Mesenchymal stem cell (in vitro differentiated cells and primary cell): ENCODE results near the gene PRKD2.

Experiments used
- DNase-seq: peaks from one replicate; pipeline ENCODE4 v3.0.0-alpha.2; 2013
- H2AFZ ChIP-seq: one replicate; pipeline ENCODE4 v1.6.1; 2013; ENCODE audit warnings: low read depth, mild to moderate bottlenecking, control low read depth, inconsistent platforms, low read length, moderate library complexity
- H2AK5ac ChIP-seq: 2 replicates; pipeline ENCODE4 v1.6.1; 2013; ENCODE audit warnings: low read length, moderate library complexity, mild to moderate bottlenecking, inconsistent platforms; ENCODE audit not compliant: severe bottlenecking
- H2BK120ac ChIP-seq: one replicate; pipeline ENCODE4 v1.6.1; 2013; ENCODE audit warnings: low read depth, mild to moderate bottlenecking, inconsistent platforms, low read length, moderate library complexity
- H2BK12ac ChIP-seq, 2 experiments: one replicate each; pipeline ENCODE4 v1.6.1; 2013; ENCODE audit warnings: inconsistent platforms in 2 of 2, low read length in 2 of 2, mild to moderate bottlenecking in 2 of 2, moderate library complexity in 2 of 2, control low read depth in 1 of 2
- H2BK15ac ChIP-seq: one replicate; pipeline ENCODE4 v1.6.1; 2013; ENCODE audit warnings: mild to moderate bottlenecking, low read depth, inconsistent platforms; ENCODE audit not compliant: poor library complexity, severe bottlenecking
- H2BK5ac ChIP-seq: 2 replicates; pipeline ENCODE4 v1.6.1; 2013; ENCODE audit warnings: low read depth, mild to moderate bottlenecking, low read length, control low read depth, inconsistent platforms; ENCODE audit not compliant: poor library complexity, severe bottlenecking
- H3K14ac ChIP-seq, 2 experiments: one replicate each; pipeline ENCODE4 v1.6.1; 2013; ENCODE audit warnings: inconsistent platforms in 2 of 2, low read length in 2 of 2, control low read depth in 1 of 2, mild to moderate bottlenecking in 1 of 2, moderate library complexity in 1 of 2
- H3K18ac ChIP-seq, 2 experiments: one replicate each; pipeline ENCODE4 v1.6.1; 2013; ENCODE audit warnings: inconsistent platforms in 2 of 2, low read length in 2 of 2, control low read depth in 1 of 2, low read depth in 1 of 2, mild to moderate bottlenecking in 1 of 2
- H3K23ac ChIP-seq, 2 experiments: one replicate each; pipeline ENCODE4 v1.6.1; 2013; ENCODE audit warnings: inconsistent platforms in 2 of 2, low read length in 2 of 2, mild to moderate bottlenecking in 2 of 2, moderate library complexity in 2 of 2, control low read depth in 1 of 2
- H3K27ac ChIP-seq: 2 replicates; pipeline ENCODE4 v1.5.1; 2013; ENCODE audit warnings: mild to moderate bottlenecking, moderate library complexity, low read length, control low read depth, inconsistent platforms; ENCODE audit not compliant: poor library complexity, severe bottlenecking
- H3K27me3 ChIP-seq, 2 experiments: 2 replicates each; pipeline versions ENCODE4 v1.6.1 to v1.7.0; 2013; ENCODE audit warnings: low read length in 2 of 2, mild to moderate bottlenecking in 2 of 2, moderate library complexity in 2 of 2, control low read depth in 1 of 2, inconsistent platforms in 1 of 2; ENCODE audit not compliant: control insufficient read depth in 1 of 2, insufficient read depth in 1 of 2
- H3K36me3 ChIP-seq, 2 experiments: 2 replicates each; pipeline versions ENCODE4 v1.6.1 to v1.7.0; 2013; ENCODE audit warnings: low read length in 2 of 2, control low read depth in 1 of 2, inconsistent platforms in 1 of 2, low read depth in 1 of 2, mild to moderate bottlenecking in 1 of 2; ENCODE audit not compliant: insufficient read depth in 2 of 2, control insufficient read depth in 1 of 2
- H3K4ac ChIP-seq, 2 experiments: one replicate each; pipeline ENCODE4 v1.6.1; 2013; ENCODE audit warnings: inconsistent platforms in 2 of 2, low read length in 2 of 2, mild to moderate bottlenecking in 2 of 2, moderate library complexity in 2 of 2, control low read depth in 1 of 2, low read depth in 1 of 2
- H3K4me1 ChIP-seq: 2 replicates; pipeline ENCODE4 v1.6.1; 2013; ENCODE audit warnings: low read depth, low read length, control low read depth; ENCODE audit not compliant: control insufficient read depth, insufficient read depth
- H3K4me2 ChIP-seq: 2 replicates; pipeline ENCODE4 v1.6.1; 2013; ENCODE audit warnings: low read length, mild to moderate bottlenecking, inconsistent platforms; ENCODE audit not compliant: poor library complexity, severe bottlenecking
- H3K4me3 ChIP-seq, 2 experiments: 2 replicates each; pipeline versions ENCODE4 v1.5.1 to v1.7.0; 2013; ENCODE audit warnings: low read length in 2 of 2, mild to moderate bottlenecking in 2 of 2, control low read depth in 1 of 2, low read depth in 1 of 2; ENCODE audit not compliant: insufficient read depth in 1 of 2
- H3K79me1 ChIP-seq: replicated peaks from 2 replicates; pipeline ENCODE4 v1.6.1; 2013; ENCODE audit warnings: mild to moderate bottlenecking, control low read depth, low read length, inconsistent platforms; ENCODE audit not compliant: poor library complexity, severe bottlenecking
- H3K9ac ChIP-seq: 2 replicates; pipeline ENCODE4 v1.7.0; 2013; ENCODE audit warnings: mild to moderate bottlenecking, low read length, moderate library complexity
- H3K9me3 ChIP-seq: 2 replicates; pipeline ENCODE4 v1.7.0; 2013; ENCODE audit warnings: mild to moderate bottlenecking, low read length; ENCODE audit not compliant: control insufficient read depth
- H4K8ac ChIP-seq: one replicate; pipeline ENCODE4 v1.6.1; 2013; ENCODE audit warnings: inconsistent platforms, mild to moderate bottlenecking, low read length, moderate library complexity
- H4K91ac ChIP-seq: one replicate; pipeline ENCODE4 v1.6.1; 2013; ENCODE audit warnings: mild to moderate bottlenecking, low read length, inconsistent platforms
- WGBS: methylation state at CpG from one replicate; pipeline ENCODE4 v1.1.7; 2013; ENCODE audit warnings: mixed read lengths; 5-methylcytosine and 5-hydroxymethylcytosine counted together

PRKD2 gene

GRCh38 chr19:46678110-46678732, 38.7 kb downstream of the PRKD2 start:
- Histone ChIP-seq H3K4me2 (no peak overlapping the region), H4K8ac (no peak overlapping the region), H4K91ac (no peak overlapping the region), H2BK15ac (peak overlapping the region; percentile 56), H3K9me3 (no peaks in the 10 kb centered on the region), H3K27me3 (no peaks in the 10 kb centered on the region), H3K23ac (no peak overlapping the region), H3K79me1 (peaks cover 16% of the 10 kb centered on the region), H3K36me3 (peaks cover 74 to 81% of the 10 kb centered on the region in 2 experiments), H2AFZ (no peak overlapping the region), H2BK12ac (no peak overlapping the region), H3K4ac (no peak overlapping the region), H2BK120ac (no peak overlapping the region), H3K4me3 (no peak overlapping the region), H2BK5ac (no peak overlapping the region), H3K4me1 (peaks cover 2% of the 10 kb centered on the region), H3K27ac (no peak overlapping the region), H3K18ac (no peak overlapping the region), H2AK5ac (no peak overlapping the region), H3K9ac (no peak overlapping the region), H3K14ac (no peak overlapping the region)
- DNase-seq: no peak
- WGBS: 93% methylated on average over 26 of the region's 26 CpGs

GRCh38 chr19:46674416-46675178, 42.3 kb downstream of the PRKD2 start:
- Histone ChIP-seq H3K4me1 (peaks cover 4% of the 10 kb centered on the region), H2BK5ac (no peak overlapping the region), H4K8ac (no peak overlapping the region), H3K4me3 (no peak overlapping the region), H3K27me3 (no peaks in the 10 kb centered on the region), H3K14ac (no peak overlapping the region), H3K36me3 (peaks cover 59 to 63% of the 10 kb centered on the region in 2 experiments), H3K79me1 (peaks cover 13% of the 10 kb centered on the region), H2BK120ac (no peak overlapping the region), H2AK5ac (no peak overlapping the region), H3K4me2 (no peak overlapping the region), H3K9ac (no peak overlapping the region), H3K4ac (no peak overlapping the region), H2AFZ (no peak overlapping the region), H3K9me3 (no peaks in the 10 kb centered on the region), H3K18ac (no peak overlapping the region), H2BK15ac (no peak overlapping the region), H4K91ac (no peak overlapping the region), H2BK12ac (no peak overlapping the region), H3K27ac (no peak overlapping the region), H3K23ac (no peak overlapping the region)
- WGBS: 97% methylated on average over 21 of the region's 21 CpGs
- no peak for DNase-seq

GRCh38 chr19:46670813-46671212, 46.1 kb downstream of the PRKD2 start:
- Histone ChIP-seq H3K9me3 (no peaks in the 10 kb centered on the region), H3K4me3 (no peak overlapping the region)

GRCh38 chr19:46668662-46669061, 48.3 kb downstream of the PRKD2 start:
- 97% methylated on average over 3 of the region's 3 CpGs for whole genome bisulfite sequencing
- H3K36me3 ChIP-seq: peaks cover 10 to 13% of the 10 kb centered on the region in 2 experiments

More at GRCh38 chr19:46670813-46671212, 46.1 kb downstream of the PRKD2 start:
- no peak overlapping the region for H3K4me2 ChIP-seq
- DNase-seq: peak; percentile 46
- H3K79me1 ChIP-seq: peaks cover 2% of the 10 kb centered on the region
- H2BK5ac ChIP-seq: no peak overlapping the region
- H3K27me3 ChIP-seq: no peaks in the 10 kb centered on the region
- H3K9ac ChIP-seq: no peak overlapping the region
- H3K4me1 ChIP-seq: peaks cover 2% of the 10 kb centered on the region
- no peak overlapping the region for H3K14ac ChIP-seq
- no peak overlapping the region for H2AK5ac ChIP-seq
- no peak overlapping the region for H2BK12ac ChIP-seq
- no peak overlapping the region for H3K23ac ChIP-seq
- H3K18ac ChIP-seq: no peak overlapping the region
- H2BK15ac ChIP-seq: no peak overlapping the region
- no peak overlapping the region for H4K91ac ChIP-seq
- no peak overlapping the region for H3K27ac ChIP-seq
- no peak overlapping the region for H4K8ac ChIP-seq
- no peak overlapping the region for H3K4ac ChIP-seq
- no peak overlapping the region for H2AFZ ChIP-seq
- H3K36me3 ChIP-seq: peaks cover 27 to 29% of the 10 kb centered on the region in 2 experiments
- H2BK120ac ChIP-seq: no peak overlapping the region

More at GRCh38 chr19:46668662-46669061, 48.3 kb downstream of the PRKD2 start:
- no peak overlapping the region for H4K8ac ChIP-seq
- no peak for DNase-seq
- no peak overlapping the region for H3K4ac ChIP-seq
- H3K18ac ChIP-seq: no peak overlapping the region
- no peaks in the 10 kb centered on the region for H3K9me3 ChIP-seq
- H2AFZ ChIP-seq: no peak overlapping the region
- no peak overlapping the region for H3K4me3 ChIP-seq
- no peak overlapping the region for H2AK5ac ChIP-seq
- H2BK120ac ChIP-seq: no peak overlapping the region
- no peak overlapping the region for H3K9ac ChIP-seq
- H3K27ac ChIP-seq: no peak overlapping the region
- H3K14ac ChIP-seq: no peak overlapping the region
- no peak overlapping the region for H3K23ac ChIP-seq
- no peak overlapping the region for H2BK15ac ChIP-seq
- no peak overlapping the region for H2BK5ac ChIP-seq
- H3K4me2 ChIP-seq: no peak overlapping the region
- no peak overlapping the region for H4K91ac ChIP-seq
- H3K79me1 ChIP-seq: no peaks in the 10 kb centered on the region
- no peaks in the 10 kb centered on the region for H3K27me3 ChIP-seq
- peaks cover 2% of the 10 kb centered on the region for H3K4me1 ChIP-seq
- no peak overlapping the region for H2BK12ac ChIP-seq
